HepG2 (cell line): ENCODE measurements around the gene NPFFR1. TPM values are rescaled to one million over a fixed set of nuclear protein-coding genes. Genes with fewer than 3 reads are reported as not detected.

Experiments
- ARNTL ChIP-seq: sonication (generic); formaldehyde crosslinking; IDR thresholded peaks from 2 replicates; pipeline ENCODE4 v1.4.0; 2020; ENCODE audit warnings: mild to moderate bottlenecking, missing genetic modification reagents
- DZIP1 ChIP-seq: sonication (generic); formaldehyde crosslinking; IDR thresholded peaks from 2 replicates; pipeline ENCODE4 v1.5.0; 2020; ENCODE audit warnings: mild to moderate bottlenecking, missing genetic modification reagents
- HMG20B ChIP-seq: conservative IDR thresholded peaks from 2 replicates; pipeline ENCODE4 v1.6.1; 2016; ENCODE audit warnings: missing genetic modification reagents, missing compliant biosample characterization
- KAT7 ChIP-seq: IDR thresholded peaks from 2 replicates; pipeline ENCODE4 v1.6.1; 2018; ENCODE audit warnings: borderline replicate concordance, missing compliant biosample characterization
- KLF15 ChIP-seq: sonication (generic); formaldehyde crosslinking; IDR thresholded peaks from 2 replicates; pipeline ENCODE4 v1.8.1; 2023; ENCODE audit warnings: borderline replicate concordance, mild to moderate bottlenecking, inconsistent platforms, missing genetic modification reagents, mixed read lengths
- NFYC ChIP-seq: IDR thresholded peaks from 2 replicates; pipeline ENCODE4 v1.6.1; 2016; ENCODE audit warnings: missing genetic modification reagents, missing compliant biosample characterization
- RARG ChIP-seq: sonication (generic); formaldehyde crosslinking; IDR thresholded peaks from 2 replicates; pipeline ENCODE4 v1.4.0; 2020; ENCODE audit warnings: low read depth, mild to moderate bottlenecking, missing genetic modification reagents
- RORA ChIP-seq: sonication (generic); formaldehyde crosslinking; IDR thresholded peaks from 2 replicates; pipeline ENCODE4 v1.5.0; 2020; ENCODE audit warnings: mild to moderate bottlenecking, missing genetic modification reagents, moderate library complexity
- SP5 ChIP-seq: IDR thresholded peaks from 2 replicates; pipeline ENCODE4 v1.6.1; 2016; ENCODE audit warnings: low read depth, borderline replicate concordance
- TFDP2 ChIP-seq: sonication (generic); formaldehyde crosslinking; IDR thresholded peaks from 2 replicates; pipeline ENCODE4 v1.4.0; 2020; ENCODE audit warnings: missing genetic modification reagents
- TOE1 ChIP-seq: sonication (generic); formaldehyde crosslinking; IDR thresholded peaks from 2 replicates; pipeline ENCODE4 v1.4.0; 2020; ENCODE audit warnings: mild to moderate bottlenecking, missing genetic modification reagents
- ZBTB10 ChIP-seq: sonication (generic); formaldehyde crosslinking; IDR thresholded peaks from 2 replicates; pipeline ENCODE4 v1.4.0; 2020; ENCODE audit warnings: missing genetic modification reagents, borderline replicate concordance
- ZNF562 ChIP-seq: sonication (generic); formaldehyde crosslinking; IDR thresholded peaks from 2 replicates; pipeline ENCODE4 v1.8.0; 2022; ENCODE audit warnings: missing genetic modification reagents, borderline replicate concordance
- ZNF746 ChIP-seq: sonication (generic); formaldehyde crosslinking; IDR thresholded peaks from 2 replicates; pipeline ENCODE4 v1.8.0; 2022; ENCODE audit warnings: mild to moderate bottlenecking, missing genetic modification reagents
- polyA plus RNA-seq, 8 experiments: library from polyadenylated mRNA; depleted of rRNA in 3 of 8; stranded (reverse) in 7 of 8; unstranded in 1 of 8; fragments of >200 nt; fragmentation: Illumina TruSeq in 4 of 8; extraction: Trizol in 4 of 8; gene quantifications; 2 replicates each; pipeline versions ENCODE4 v1.2.1 to v1.2.3, GENCODE V29; 2011 to 2016; ENCODE audit warnings: low read depth in 4 of 8, missing spikeins in 1 of 8, mixed read lengths in 1 of 8; ENCODE audit not compliant: insufficient read depth in 1 of 8
- total RNA-seq, 5 experiments: library from RNA; depleted of rRNA; stranded (reverse); fragments of >200 nt; fragmentation: Illumina TruSeq; extraction: Trizol; gene quantifications; 2 replicates each; pipeline ENCODE4 v1.2.3, GENCODE V29; 2016; ENCODE audit warnings: low read depth in 1 of 5
- TF ChIP-seq, protein P1 (sequence below): sonication (generic); formaldehyde crosslinking; IDR thresholded peaks from 2 replicates; pipeline ENCODE4 v1.5.0; 2020; ENCODE audit warnings: mild to moderate bottlenecking, missing genetic modification reagents
- TF ChIP-seq, protein P2 (sequence below): sonication (generic); formaldehyde crosslinking; IDR thresholded peaks from 2 replicates; pipeline ENCODE4 v1.4.0; 2020; ENCODE audit warnings: missing genetic modification reagents
- TF ChIP-seq, protein P3 (sequence below): IDR thresholded peaks from 2 replicates; pipeline ENCODE4 v1.6.1; 2016; ENCODE audit warnings: missing compliant biosample characterization, missing genetic modification reagents, borderline replicate concordance

The NPFFR1 gene
- total and polyA plus RNA-seq, 2 of the 13 experiments (the other 11 are each of a cell fraction or from before 2014, with no cell fraction given) = under 0.01 TPM; not detected in 1

- TF ChIP-seq TOE1 (peak; percentile 62; the same call in 1 of the 2 replicates), ZNF562 (CRISPR knock-in tag) (no peak), HMG20B (CRISPR knock-in tag) (peak; percentile 52; the same call in 1 of the 2 replicates), TFDP2 (CRISPR knock-in tag) (peak; percentile 92), ZNF746 (CRISPR knock-in tag) (peak; percentile 63; the same call in 1 of the 2 replicates), ZBTB10 (CRISPR knock-in tag) (no peak), NFYC (CRISPR knock-in tag) (no peak), KAT7 (CRISPR knock-in tag) (peak; percentile 59; the same call in 1 of the 2 replicates), RORA (CRISPR knock-in tag) (no peak), KLF15 (no peak; the same call in 1 of the 2 replicates), ARNTL (CRISPR knock-in tag) (peak; percentile 93), RARG (CRISPR knock-in tag) (0 out of 2 replicates have a peak, but pooled peaks have one; percentile 69), SP5 (CRISPR knock-in tag) (peak; percentile 54; the same call in 1 of the 2 replicates), DZIP1 (CRISPR knock-in tag) (peak; percentile 90; the same call in 1 of the 2 replicates)
- TF ChIP-seq, protein P1, sequence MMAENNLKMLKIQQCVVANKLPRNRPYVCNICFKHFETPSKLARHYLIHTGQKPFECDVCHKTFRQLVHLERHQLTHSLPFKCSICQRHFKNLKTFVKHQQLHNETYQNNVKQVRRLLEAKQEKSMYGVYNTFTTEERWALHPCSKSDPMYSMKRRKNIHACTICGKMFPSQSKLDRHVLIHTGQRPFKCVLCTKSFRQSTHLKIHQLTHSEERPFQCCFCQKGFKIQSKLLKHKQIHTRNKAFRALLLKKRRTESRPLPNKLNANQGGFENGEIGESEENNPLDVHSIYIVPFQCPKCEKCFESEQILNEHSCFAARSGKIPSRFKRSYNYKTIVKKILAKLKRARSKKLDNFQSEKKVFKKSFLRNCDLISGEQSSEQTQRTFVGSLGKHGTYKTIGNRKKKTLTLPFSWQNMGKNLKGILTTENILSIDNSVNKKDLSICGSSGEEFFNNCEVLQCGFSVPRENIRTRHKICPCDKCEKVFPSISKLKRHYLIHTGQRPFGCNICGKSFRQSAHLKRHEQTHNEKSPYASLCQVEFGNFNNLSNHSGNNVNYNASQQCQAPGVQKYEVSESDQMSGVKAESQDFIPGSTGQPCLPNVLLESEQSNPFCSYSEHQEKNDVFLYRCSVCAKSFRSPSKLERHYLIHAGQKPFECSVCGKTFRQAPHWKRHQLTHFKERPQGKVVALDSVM = peak; percentile 73
- TF ChIP-seq, protein P2, sequence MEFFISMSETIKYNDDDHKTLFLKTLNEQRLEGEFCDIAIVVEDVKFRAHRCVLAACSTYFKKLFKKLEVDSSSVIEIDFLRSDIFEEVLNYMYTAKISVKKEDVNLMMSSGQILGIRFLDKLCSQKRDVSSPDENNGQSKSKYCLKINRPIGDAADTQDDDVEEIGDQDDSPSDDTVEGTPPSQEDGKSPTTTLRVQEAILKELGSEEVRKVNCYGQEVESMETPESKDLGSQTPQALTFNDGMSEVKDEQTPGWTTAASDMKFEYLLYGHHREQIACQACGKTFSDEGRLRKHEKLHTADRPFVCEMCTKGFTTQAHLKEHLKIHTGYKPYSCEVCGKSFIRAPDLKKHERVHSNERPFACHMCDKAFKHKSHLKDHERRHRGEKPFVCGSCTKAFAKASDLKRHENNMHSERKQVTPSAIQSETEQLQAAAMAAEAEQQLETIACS (CRISPR knock-in tag) = no peak
- TF ChIP-seq, protein P3, sequence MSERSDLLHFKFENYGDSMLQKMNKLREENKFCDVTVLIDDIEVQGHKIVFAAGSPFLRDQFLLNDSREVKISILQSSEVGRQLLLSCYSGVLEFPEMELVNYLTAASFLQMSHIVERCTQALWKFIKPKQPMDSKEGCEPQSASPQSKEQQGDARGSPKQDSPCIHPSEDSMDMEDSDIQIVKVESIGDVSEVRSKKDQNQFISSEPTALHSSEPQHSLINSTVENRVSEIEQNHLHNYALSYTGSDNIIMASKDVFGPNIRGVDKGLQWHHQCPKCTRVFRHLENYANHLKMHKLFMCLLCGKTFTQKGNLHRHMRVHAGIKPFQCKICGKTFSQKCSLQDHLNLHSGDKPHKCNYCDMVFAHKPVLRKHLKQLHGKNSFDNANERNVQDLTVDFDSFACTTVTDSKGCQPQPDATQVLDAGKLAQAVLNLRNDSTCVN (CRISPR knock-in tag) = no peak; the same call in 1 of the 2 replicates
These were observed 40.0 kb upstream of the NPFFR1 start (continued) for GRCh38 chr10:70323697-70324338.
